HCT116 (cell line): ENCODE measurements around the gene GJB6. TPM values are rescaled to one million over a fixed set of nuclear protein-coding genes. Genes with fewer than 3 reads are reported as not detected.
A peak's percentile ranks its signal among the peaks of the same experiment; 100 is the strongest.

Experiments used
- ATAC-seq: fragments of 200-7000 bp; cut with Tn5 transposase; 2 replicates; pipeline ENCODE4 v1.9.1; 2020; ENCODE audit warnings: mild to moderate bottlenecking, moderate library complexity
- BruUV-seq: library from RNA; stranded (reverse); fragments of 400-500 nt; replicated peaks from 2 replicates; lab custom pipeline; 2021; lab: Mats Ljungman, UMichigan
- CTCF ChIA-PET: fragments of 300-600 bp; sonication (Branson Sonifier 250); formaldehyde crosslinking; loops from one replicate; lab custom pipeline; 2021; ENCODE audit warnings: antibody characterized with exemption; lab: Charles Lee
- POLR2A ChIA-PET: fragments of 300-600, 350-600 bp; sonication (Branson Sonifier 250); formaldehyde crosslinking; loops from one replicate; lab custom pipeline; 2021; ENCODE audit warnings: antibody characterized with exemption; lab: Charles Lee
- RAD21 ChIA-PET, 2 experiments: fragments of 300-600 bp; sonication (Branson Sonifier 250); formaldehyde crosslinking; loops; one replicate each; lab custom pipeline; 2023; ENCODE audit warnings: low total read pairs in 2 of 2; ENCODE audit not compliant: uncharacterized antibody in 2 of 2, unreplicated experiment in 2 of 2, low non-redundant PET in 1 of 2; lab: Charles Lee
- DNase-seq: peaks from one replicate; pipeline ENCODE4 v3.0.0-alpha.2; 2010; ENCODE audit warnings: low read depth, low spot score
- H2AFZ ChIP-seq: fragments of 200-600 bp; shearing (Covaris generic), sonication (generic); 2 replicates; pipeline ENCODE4 v1.6.1; 2017; ENCODE audit warnings: low read depth, mixed run types, mixed read lengths, antibody characterized with exemption, low read length; ENCODE audit not compliant: poor library complexity, severe bottlenecking
- H3K27ac ChIP-seq: 2 replicates; pipeline ENCODE4 v1.5.1; 2012; ENCODE audit warnings: low read depth, low read length
- H3K27me3 ChIP-seq: fragments of 200-600 bp; sonication (generic); 2 replicates; pipeline ENCODE4 v1.6.1; 2016; ENCODE audit warnings: mixed run types, low read length, mixed read lengths; ENCODE audit not compliant: insufficient read depth
- H3K36me3 ChIP-seq, 2 experiments: fragments of 200-500 bp in 1 of 2; fragments of 200-600 bp in 1 of 2; sonication (Bioruptor generic) in 1 of 2; sonication (generic) in 1 of 2; 2 replicates each; pipeline versions ENCODE4 v1.5.1 to v1.6.1; 2014 to 2016; ENCODE audit warnings: low read length in 2 of 2, inconsistent platforms in 1 of 2, mixed read lengths in 1 of 2, mixed run types in 1 of 2; ENCODE audit not compliant: insufficient read depth in 2 of 2, control insufficient read depth in 1 of 2
- H3K4me1 ChIP-seq, 2 experiments: fragments of 200-600 bp in 1 of 2; sonication (generic) in 1 of 2; 2 replicates each; pipeline versions ENCODE4 v1.5.1 to v1.6.1; 2012 to 2017; ENCODE audit warnings: low read length in 2 of 2, inconsistent platforms in 1 of 2, mild to moderate bottlenecking in 1 of 2, mixed read lengths in 1 of 2, mixed run types in 1 of 2, moderate library complexity in 1 of 2; ENCODE audit not compliant: insufficient read depth in 2 of 2, control insufficient read depth in 1 of 2
- H3K4me2 ChIP-seq: fragments of 200-600 bp; sonication (generic); 2 replicates; pipeline ENCODE4 v1.6.1; 2017; ENCODE audit warnings: mixed run types, low read length, mixed read lengths
- H3K4me3 ChIP-seq, 2 experiments: fragments of 200-600 bp in 1 of 2; sonication (generic) in 1 of 2; replicated peaks in 1 of 2; 2 replicates each; pipeline ENCODE4 v1.5.1; 2011 to 2016; ENCODE audit warnings: low read length in 2 of 2, control low read depth in 1 of 2, low read depth in 1 of 2, mild to moderate bottlenecking in 1 of 2, mixed read lengths in 1 of 2, mixed run types in 1 of 2
- H3K79me2 ChIP-seq: fragments of 200-600 bp; sonication (generic); 2 replicates; pipeline ENCODE4 v1.6.1; 2017; ENCODE audit warnings: mild to moderate bottlenecking, mixed run types, low read length, moderate library complexity, mixed read lengths; ENCODE audit not compliant: insufficient read depth
- H3K9ac ChIP-seq: fragments of 200-600 bp; sonication (generic); 2 replicates; pipeline ENCODE4 v1.6.1; 2016; ENCODE audit warnings: low read length, mixed read lengths
- H3K9me2 ChIP-seq: fragments of 200-600 bp; sonication (generic), shearing (Covaris generic); 2 replicates; pipeline ENCODE4 v1.6.1; 2017; ENCODE audit warnings: mixed run types, mild to moderate bottlenecking, moderate library complexity; ENCODE audit not compliant: insufficient read depth
- H3K9me3 ChIP-seq, 2 experiments: fragments of 200-500 bp in 1 of 2; fragments of 200-600 bp in 1 of 2; sonication (Bioruptor generic) in 1 of 2; sonication (generic) in 1 of 2; 2 replicates each; pipeline ENCODE4 v1.6.1; 2014 to 2017; ENCODE audit warnings: low read length in 2 of 2, mixed read lengths in 2 of 2, inconsistent platforms in 1 of 2, low read depth in 1 of 2, mild to moderate bottlenecking in 1 of 2, mixed run types in 1 of 2, moderate library complexity in 1 of 2; ENCODE audit not compliant: control insufficient read depth in 1 of 2, insufficient read depth in 1 of 2
- H4K20me1 ChIP-seq: fragments of 200-600 bp; sonication (generic), shearing (Covaris generic); 2 replicates; pipeline ENCODE4 v1.6.1; 2017; ENCODE audit warnings: mixed run types, mild to moderate bottlenecking, moderate library complexity; ENCODE audit not compliant: insufficient read depth
- ATF3 ChIP-seq: IDR thresholded peaks from 2 replicates; pipeline ENCODE4 v1.6.1; 2012
- CEBPB ChIP-seq: IDR thresholded peaks from 2 replicates; pipeline ENCODE4 v1.6.1; 2012; ENCODE audit warnings: low read depth
- CTCF ChIP-seq, 3 experiments: fragments of 200-600 bp in 1 of 3; sonication (generic) in 1 of 3; IDR thresholded peaks in 2 of 3; conservative IDR thresholded peaks in 1 of 3; 2 replicates each; pipeline ENCODE4 v1.5.1; 2012 to 2017; ENCODE audit warnings: low read depth in 2 of 3, low read length in 2 of 3, antibody characterized with exemption in 1 of 3, borderline replicate concordance in 1 of 3, control low read depth in 1 of 3, mild to moderate bottlenecking in 1 of 3, mixed read lengths in 1 of 3, mixed run types in 1 of 3, moderate library complexity in 1 of 3; ENCODE audit not compliant: insufficient read depth in 1 of 3
- ELF1 ChIP-seq: IDR thresholded peaks from 2 replicates; pipeline ENCODE4 v1.6.1; 2012; ENCODE audit warnings: low read depth, borderline replicate concordance
- EZH2 ChIP-seq: fragments of 200-600 bp; sonication (generic); IDR thresholded peaks from 2 replicates; pipeline ENCODE4 v1.6.1; 2017; ENCODE audit warnings: antibody characterized with exemption, mixed run types
- EZH2phosphoT487 ChIP-seq: fragments of 200-600 bp; IDR thresholded peaks from 2 replicates; pipeline ENCODE4 v1.6.1; 2018; ENCODE audit warnings: antibody characterized with exemption, borderline replicate concordance
- JUND ChIP-seq: IDR thresholded peaks from 2 replicates; pipeline ENCODE4 v1.6.1; 2012
- MAX ChIP-seq: IDR thresholded peaks from 2 replicates; pipeline ENCODE4 v1.6.1; 2012
- POLR2A ChIP-seq: IDR thresholded peaks from 2 replicates; pipeline ENCODE4 v1.7.0; 2011; ENCODE audit warnings: borderline replicate concordance; ENCODE audit not compliant: insufficient read depth, insufficient read length; ENCODE audit errors: extremely low read depth
- RAD21 ChIP-seq: IDR thresholded peaks from 2 replicates; pipeline ENCODE4 v1.6.1; 2012; ENCODE audit warnings: low read depth, mild to moderate bottlenecking
- SIN3A ChIP-seq: IDR thresholded peaks from 2 replicates; pipeline ENCODE4 v1.6.1; 2012; ENCODE audit warnings: low read depth
- SP1 ChIP-seq: IDR thresholded peaks from 2 replicates; pipeline ENCODE4 v1.6.1; 2012; ENCODE audit warnings: low read depth
- SRF ChIP-seq: IDR thresholded peaks from 2 replicates; pipeline ENCODE4 v1.6.1; 2012; ENCODE audit warnings: low read depth
- YY1 ChIP-seq: IDR thresholded peaks from 2 replicates; pipeline ENCODE4 v1.6.1; 2011; ENCODE audit warnings: low read length, low read depth, moderate library complexity, mild to moderate bottlenecking; ENCODE audit not compliant: insufficient replicate concordance; ENCODE audit errors: extremely low read depth
- ZFX ChIP-seq: fragments of 450-650 bp; IDR thresholded peaks from 2 replicates; pipeline ENCODE4 v1.6.1; 2017
- ZNF274 ChIP-seq: fragments of 200-500 bp; sonication (Bioruptor generic); IDR thresholded peaks from 2 replicates; pipeline ENCODE4 v1.6.1; 2014; ENCODE audit warnings: mild to moderate bottlenecking, low read depth, low read length, inconsistent platforms
- intact Hi-C: fragments of 100-400 bp; cut with micrococcal nuclease; formaldehyde crosslinking; loops from 2 replicates; pipeline ENCODE4 v1.10.0; 2022
- total RNA-seq: library from RNA; stranded (reverse); gene quantifications from one replicate; pipeline ENCODE4 v1.2.1, GENCODE V29; 2021; ENCODE audit not compliant: unreplicated experiment

GJB6 gene
- total RNA-seq, 1 experiment from 2014 or later, result not detected

GRCh38 chr13:20175907-20176652 lies 56.0 kb downstream of the GJB6 start:
- intact Hi-C loops, result no loop called here
- H3K9ac ChIP-seq, result no peak overlapping the region
- POLR2A ChIA-PET, result no interaction called here
- H3K9me3 ChIP-seq, result no peaks in the 10 kb centered on the region
- no peak for DNase-seq
- no peak for ATAC-seq
- CTCF ChIA-PET, result interaction anchor here (2.1 kb wide), 1 partner anchor 21 kb away, joined by 5 read pairs; no protein-coding TSS in a partner anchor
- no peaks in the 10 kb centered on the region for H3K36me3 ChIP-seq
- no peak for TF ChIP-seq SP1
- no peak for TF ChIP-seq SIN3A
- TF ChIP-seq SRF, result no peak
- no peak for TF ChIP-seq EZH2phosphoT487
- no peak for TF ChIP-seq ZFX
- no peak for TF ChIP-seq YY1
- no peaks in the 10 kb centered on the region for H3K79me2 ChIP-seq
- no peaks in the 10 kb centered on the region for H3K9me2 ChIP-seq
- no peak overlapping the region for H3K4me2 ChIP-seq
- no TSS peak for BruUV-seq
- H2AFZ ChIP-seq, result no peak overlapping the region
- RAD21 ChIA-PET, result no interaction called here
- H3K4me1 ChIP-seq, result peaks cover 15 to 28% of the 10 kb centered on the region in 2 experiments
- no peaks in the 10 kb centered on the region for H3K27me3 ChIP-seq
- no peaks in the 10 kb centered on the region for H4K20me1 ChIP-seq
- no peak overlapping the region for H3K4me3 ChIP-seq
- H3K27ac ChIP-seq, result no peak overlapping the region

- ATAC-seq, result no peak
- H3K9ac ChIP-seq, result peak overlapping the region; percentile 13
- peak overlapping the region in 1 of 2 experiments; percentile 29; a peak in 2 of 4 replicates for H3K4me3 ChIP-seq
- no peak overlapping the region for H3K27ac ChIP-seq
- peaks cover 15 to 28% of the 10 kb centered on the region in 2 experiments for H3K4me1 ChIP-seq
- H4K20me1 ChIP-seq, result no peaks in the 10 kb centered on the region
- POLR2A ChIA-PET, result no interaction called here
- RAD21 ChIA-PET, result no interaction called here
- H3K9me2 ChIP-seq, result no peaks in the 10 kb centered on the region
- CTCF ChIA-PET, result interaction anchor here (0.9 to 2.1 kb wide), 2 partner anchors 22 to 750 kb away, joined by 4 to 5 read pairs; no protein-coding TSS in a partner anchor
- intact Hi-C loops, result no loop called here
- no peaks in the 10 kb centered on the region for H3K27me3 ChIP-seq
- peak overlapping the region; percentile 69 for H3K4me2 ChIP-seq
- no peaks in the 10 kb centered on the region for H3K79me2 ChIP-seq
- DNase-seq, result no peak
- peak overlapping the region; percentile 79 for H2AFZ ChIP-seq
- no peaks in the 10 kb centered on the region for H3K36me3 ChIP-seq
- no peaks in the 10 kb centered on the region for H3K9me3 ChIP-seq
- no TSS peak for BruUV-seq
- TF ChIP-seq ZNF274 (no peak), SRF (no peak), ELF1 (no peak), EZH2 (no peak), SIN3A (no peak), CTCF (IDR thresholded peaks at IDR 0.05 in 2 of 3, conservative IDR thresholded peaks at IDR 0.05 in 1 of 3; ENCODE audit: borderline replicate concordance in 1 of 3, insufficient read depth in 1 of 3, low read depth in 2 of 3, low read length in 2 of 3) (no peak), EZH2phosphoT487 (no peak), YY1 (no peak), CEBPB (no peak), POLR2A (no peak), RAD21 (no peak), JUND (no peak), ATF3 (no peak), MAX (no peak)
These were observed 56.7 kb downstream of the GJB6 start for GRCh38 chr13:20175406-20175794.
